GM19351 (cell line): ENCODE measurements around the gene NFAT5.

Experiments
- ATAC-seq: cut with Tn5 transposase; IDR thresholded peaks from one replicate; pipeline ENCODE4 v1.9.1; 2021; ENCODE audit warnings: mild to moderate bottlenecking, moderate library complexity; ENCODE audit not compliant: unreplicated experiment

Gene NFAT5

GRCh38 chr16:69701866-69702265 is 136.1 kb downstream of the NFAT5 start:
- ATAC-seq: no peak

GRCh38 chr16:69703638-69704037 is 137.9 kb downstream of the NFAT5 start:
- ATAC-seq: no peak

DNA sequence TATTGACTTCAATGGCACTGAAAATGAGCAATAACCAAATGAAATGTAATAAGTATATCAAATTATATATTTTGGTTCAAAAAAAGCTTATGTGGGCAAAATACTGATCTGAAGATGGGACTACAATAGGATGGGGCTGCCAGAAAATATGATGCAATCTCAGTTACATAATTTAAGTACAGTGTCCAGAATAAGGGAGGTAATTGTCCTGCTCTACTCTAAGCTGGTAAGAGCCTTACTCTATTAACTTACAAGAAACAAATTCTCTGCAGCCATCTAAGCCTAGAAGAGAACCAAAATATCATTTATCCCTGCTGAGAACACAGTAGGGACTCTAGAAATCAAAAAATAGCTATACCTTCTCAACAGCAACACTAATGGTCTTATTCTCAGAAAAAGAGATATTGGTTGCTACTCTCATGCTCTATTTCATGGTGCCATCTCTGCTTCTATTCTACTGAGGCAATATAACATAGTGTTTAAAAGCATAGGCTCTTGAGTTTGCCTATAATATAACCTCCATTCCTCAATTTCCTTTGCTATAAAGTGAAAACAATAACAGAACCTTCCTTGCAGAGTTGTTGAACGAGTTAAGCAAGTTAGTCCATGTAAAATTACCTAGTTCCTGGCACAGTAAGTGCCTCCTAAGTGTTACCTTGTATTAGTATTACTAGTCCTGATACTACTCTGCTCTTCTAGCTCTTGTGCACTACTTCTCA is 140.6 kb downstream of the NFAT5 start:
- no peak for ATAC-seq

- no peak for ATAC-seq
Measured at GRCh38 chr16:69706975-69707340, 141.2 kb downstream of the NFAT5 start.

DNA sequence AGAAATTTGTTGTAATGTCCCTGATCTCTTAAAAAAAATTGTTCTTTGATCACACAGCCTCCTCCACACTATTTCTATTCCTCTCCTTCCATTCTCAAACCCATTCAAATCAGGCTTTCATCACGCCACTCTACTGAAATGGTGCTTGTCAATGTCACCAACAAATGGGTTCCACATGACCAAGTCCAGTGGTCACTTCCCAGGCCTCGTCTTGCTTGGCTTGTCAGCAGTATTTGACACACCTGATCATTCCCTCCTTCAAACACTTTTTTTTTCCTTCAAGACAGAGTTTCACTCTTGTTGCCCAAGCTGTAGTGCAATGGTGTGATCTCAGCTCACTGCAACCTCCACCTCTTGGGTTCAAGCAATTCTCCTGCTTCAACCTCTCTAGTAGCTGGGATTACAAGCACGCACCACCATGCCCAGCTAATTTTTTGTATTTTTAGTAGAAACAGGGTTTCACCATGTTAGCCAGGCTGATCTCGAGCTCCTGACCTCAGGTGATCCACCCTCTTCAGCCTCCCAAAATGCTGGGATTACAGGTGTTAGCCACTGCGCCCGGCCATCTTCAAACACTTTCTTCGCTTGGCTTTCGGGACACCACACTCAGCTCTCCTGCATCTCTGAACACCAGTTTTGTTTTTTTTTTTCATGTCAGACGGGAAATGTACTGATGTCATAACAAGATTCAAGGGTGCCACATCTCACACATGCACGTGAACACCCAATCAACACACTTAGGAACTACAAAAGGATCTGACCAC is 142.3 kb downstream of the NFAT5 start:
- no peak for ATAC-seq

GRCh38 chr16:69709456-69710084 is 143.8 kb downstream of the NFAT5 start:
- ATAC-seq: no peak

- ATAC-seq: no peak
Measured at GRCh38 chr16:69711115-69711740, 145.5 kb downstream of the NFAT5 start.

- ATAC-seq: no peak
Measured at GRCh38 chr16:69712277-69712676, 146.5 kb downstream of the NFAT5 start.

- no peak for ATAC-seq
Measured at GRCh38 chr16:69712914-69713581, 147.3 kb downstream of the NFAT5 start.

DNA sequence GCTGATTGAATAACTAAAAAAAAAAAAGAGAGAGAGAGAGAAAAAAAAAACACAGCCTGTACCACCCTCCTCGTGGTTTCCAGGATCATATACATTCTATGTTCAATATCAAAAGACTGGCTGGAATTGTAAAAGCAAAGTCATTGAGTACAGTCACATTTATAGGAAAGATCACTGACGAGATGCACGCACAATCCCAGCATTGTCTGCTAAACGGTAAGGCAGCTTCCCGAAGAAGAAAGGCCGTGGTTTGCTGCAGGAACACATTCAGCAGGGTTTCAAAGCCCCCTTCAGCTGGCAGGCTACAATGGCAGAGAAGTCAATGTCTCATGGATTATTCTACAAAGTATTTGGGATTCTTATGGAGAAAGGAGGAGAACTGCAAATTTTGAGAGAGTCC is 151.3 kb downstream of the NFAT5 start:
- ATAC-seq: no peak

- ATAC-seq: no peak
Measured at GRCh38 chr16:69718111-69718764, 152.5 kb downstream of the NFAT5 start.

GRCh38 chr16:69720822-69721430 is 155.2 kb downstream of the NFAT5 start:
- no peak for ATAC-seq

- ATAC-seq: no peak
Measured at GRCh38 chr16:69721441-69721957, 155.7 kb downstream of the NFAT5 start.

GRCh38 chr16:69724414-69724873 is 158.7 kb downstream of the NFAT5 start:
- ATAC-seq: no peak

GRCh38 chr16:69724981-69725479 is 159.3 kb downstream of the NFAT5 start:
- ATAC-seq: no peak

- no peak for ATAC-seq
Measured at GRCh38 chr16:69725480-69726312, 159.9 kb downstream of the NFAT5 start.

- peak; percentile 99 for ATAC-seq
Measured at GRCh38 chr16:69726313-69727060, 160.7 kb downstream of the NFAT5 start, which contains the start of gene NQO1. Gene NQO1, minus strand, starts transcription at chr16:69726560. Its CDS starts 121 bp downstream, at chr16:69726439.

- no peak for ATAC-seq
Measured at GRCh38 chr16:69727916-69728270, 162.1 kb downstream of the NFAT5 start.
